Ovary (tissue), 9 donors: Measurements from ENCODE around the gene TRAF1. TPM values are rescaled to one million over a fixed set of nuclear protein-coding genes. Genes with fewer than 3 reads are reported as not detected.

ENCODE experiments used
- DNase-seq, 5 donors: peaks; one replicate each; pipeline ENCODE4 v3.0.0-alpha.2; 2019 to 2020
- H3K27ac ChIP-seq, 2 donors: fragments of 200-600 bp; one replicate each; pipeline versions ENCODE4 v1.5.1 to v1.8.0; 2019 to 2022
- H3K27me3 ChIP-seq: fragments of 200-600 bp; one replicate; pipeline ENCODE4 v1.8.0; 2022
- H3K36me3 ChIP-seq: fragments of 200-600 bp; sonication (generic); one replicate; pipeline ENCODE4 v1.5.1; 2019
- H3K4me1 ChIP-seq: one replicate; pipeline ENCODE4 v1.8.1; 2013; ENCODE audit warnings: mild to moderate bottlenecking, moderate library complexity; ENCODE audit not compliant: insufficient read depth
- H3K4me3 ChIP-seq: fragments of 200-600 bp; sonication (generic); one replicate; pipeline ENCODE4 v1.5.1; 2017
- H3K9me3 ChIP-seq, 2 donors: fragments of 200-600 bp in 1 of 2; sonication (generic) in 1 of 2; one replicate each; pipeline versions ENCODE4 v1.5.1 to v1.8.1; 2013 to 2019; ENCODE audit warnings: mild to moderate bottlenecking in 1 of 2, moderate library complexity in 1 of 2
- EP300 ChIP-seq: sonication (generic); formaldehyde crosslinking; IDR thresholded peaks from one replicate; pipeline ENCODE4 v1.6.1; 2017; ENCODE audit warnings: antibody characterized with exemption
- POLR2A ChIP-seq: fragments of 450-650 bp; IDR thresholded peaks from one replicate; pipeline ENCODE4 v1.6.1; 2017; ENCODE audit warnings: antibody characterized with exemption, mild to moderate bottlenecking, moderate library complexity
- WGBS, 3 donors: extraction: QIAGEN DNeasy Blood & Tissue Kit in 1 of 3; methylation state at CpG; one replicate each; pipeline versions ENCODE4 v1.1.5 to v1.1.7; 2013 to 2017; 5-methylcytosine and 5-hydroxymethylcytosine counted together
- intact Hi-C, 4 donors: fragments of 100-400 bp; cut with DNase I; formaldehyde crosslinking; loops; one replicate each; pipeline versions ENCODE4 v1.11.0 to v1.15.1; 2022 to 2023
- polyA plus RNA-seq, 2 donors: library from polyadenylated mRNA; stranded (reverse); fragments of 200-250 nt in 1 of 2; fragments of 350-450 nt in 1 of 2; fragmentation: Illumina TruSeq in 1 of 2; extraction: RNeasy Lipid Tissue Mini Kit (QIAGEN cat#74804) in 1 of 2; gene quantifications; one replicate each; pipeline ENCODE4 v1.2.3, GENCODE V29; 2013 to 2014
- total RNA-seq, 7 donors: library from RNA; depleted of rRNA in 2 of 7; stranded (reverse); fragments of >200 nt in 2 of 7; fragmentation: NEBNext Ultra II Directional in 3 of 7; extraction: Animal tissue kit (Norgen Biotek cat#: 25700) in 3 of 7; gene quantifications; one replicate each; pipeline versions ENCODE4 v1.1.0 to v1.2.4, GENCODE V29; 2016 to 2023
- TF ChIP-seq, protein P1 (sequence below), 3 donors: fragments of 450-650 bp in 2 of 3; fragments of 200-600 bp in 1 of 3; IDR thresholded peaks; one replicate each; pipeline versions ENCODE4 v1.5.1 to v1.8.0; 2016 to 2022; ENCODE audit warnings: antibody characterized with exemption in 3 of 3, mild to moderate bottlenecking in 1 of 3
- donor health status: DM: no; HTN: no; CAD: no; lungs with moderate emphysema.
- donor health status: DM: no; HTN: no; CAD: no.
- donor health status: Bipolar disorder and iron deficiency.
- donor health status: DM: yes; HTN: yes; CAD: no.
- donor health status: DM: no; HTN: no; CAD: no.
- donor health status: DM: yes; HTN: yes; CAD: no.

Gene TRAF1
- total and polyA plus RNA-seq, 9 donors = 4.1 to 9.4 (median 5.5) TPM

DNA sequence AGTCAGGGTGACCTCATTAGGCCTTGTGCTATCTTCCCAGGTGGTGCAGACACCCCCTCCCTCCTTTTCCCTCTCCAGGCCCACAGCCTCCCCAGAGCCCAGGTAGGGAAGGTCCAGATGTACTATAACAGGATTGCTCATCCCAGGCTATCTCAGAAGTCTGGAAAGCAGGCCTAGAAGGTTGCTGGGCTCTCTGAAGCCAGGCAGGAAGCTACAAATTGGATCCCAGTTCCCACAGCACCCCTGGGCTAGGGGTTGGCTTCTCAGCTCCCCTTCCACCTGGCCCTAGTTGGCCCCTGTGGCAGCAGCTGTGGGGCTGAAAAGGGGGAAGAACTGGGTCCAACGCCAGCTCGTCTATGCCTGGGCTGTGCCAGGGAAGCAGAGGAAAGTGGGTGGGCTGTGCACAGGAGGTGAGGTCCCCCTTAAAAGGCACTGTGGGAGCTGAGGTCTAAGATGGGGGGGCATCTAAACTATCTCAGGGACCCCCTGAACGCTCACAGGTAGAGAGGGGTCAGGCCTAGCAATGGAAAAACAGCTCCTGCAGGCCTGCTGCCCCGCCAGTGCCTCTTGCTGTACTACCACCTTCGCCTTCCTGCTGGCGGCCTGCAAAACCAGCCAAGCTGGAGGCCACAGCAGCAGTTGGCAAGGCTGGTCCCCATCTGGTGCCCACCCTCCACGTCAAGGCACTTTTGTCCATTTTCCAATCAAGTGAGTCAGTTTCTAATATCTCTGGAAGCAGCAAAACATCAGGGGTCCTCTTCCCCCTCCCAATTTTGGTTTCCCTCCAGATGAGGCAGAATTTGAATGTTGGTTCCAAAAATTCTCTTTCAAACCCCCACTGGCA, 70.5 kb downstream of the TRAF1 start:
- Histone ChIP-seq H3K9me3 (no peaks in the 10 kb centered on the region), H3K4me3 (no peak overlapping the region), H3K36me3 (no peaks in the 10 kb centered on the region), H3K27ac (no peak overlapping the region), H3K4me1 (no peaks in the 10 kb centered on the region), H3K27me3 (no peaks in the 10 kb centered on the region)
- whole genome bisulfite sequencing, 3 donors = 88 to 93% (median 92%) methylated on average over 7 of the region's 7 CpGs
- TF ChIP-seq POLR2A (no peak), EP300 (no peak)
- TF ChIP-seq, protein P1, sequence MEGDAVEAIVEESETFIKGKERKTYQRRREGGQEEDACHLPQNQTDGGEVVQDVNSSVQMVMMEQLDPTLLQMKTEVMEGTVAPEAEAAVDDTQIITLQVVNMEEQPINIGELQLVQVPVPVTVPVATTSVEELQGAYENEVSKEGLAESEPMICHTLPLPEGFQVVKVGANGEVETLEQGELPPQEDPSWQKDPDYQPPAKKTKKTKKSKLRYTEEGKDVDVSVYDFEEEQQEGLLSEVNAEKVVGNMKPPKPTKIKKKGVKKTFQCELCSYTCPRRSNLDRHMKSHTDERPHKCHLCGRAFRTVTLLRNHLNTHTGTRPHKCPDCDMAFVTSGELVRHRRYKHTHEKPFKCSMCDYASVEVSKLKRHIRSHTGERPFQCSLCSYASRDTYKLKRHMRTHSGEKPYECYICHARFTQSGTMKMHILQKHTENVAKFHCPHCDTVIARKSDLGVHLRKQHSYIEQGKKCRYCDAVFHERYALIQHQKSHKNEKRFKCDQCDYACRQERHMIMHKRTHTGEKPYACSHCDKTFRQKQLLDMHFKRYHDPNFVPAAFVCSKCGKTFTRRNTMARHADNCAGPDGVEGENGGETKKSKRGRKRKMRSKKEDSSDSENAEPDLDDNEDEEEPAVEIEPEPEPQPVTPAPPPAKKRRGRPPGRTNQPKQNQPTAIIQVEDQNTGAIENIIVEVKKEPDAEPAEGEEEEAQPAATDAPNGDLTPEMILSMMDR (IDR thresholded peaks at IDR 0.05) = no peak
- intact Hi-C loops = no loop called here
- no peak for DNase-seq

DNA sequence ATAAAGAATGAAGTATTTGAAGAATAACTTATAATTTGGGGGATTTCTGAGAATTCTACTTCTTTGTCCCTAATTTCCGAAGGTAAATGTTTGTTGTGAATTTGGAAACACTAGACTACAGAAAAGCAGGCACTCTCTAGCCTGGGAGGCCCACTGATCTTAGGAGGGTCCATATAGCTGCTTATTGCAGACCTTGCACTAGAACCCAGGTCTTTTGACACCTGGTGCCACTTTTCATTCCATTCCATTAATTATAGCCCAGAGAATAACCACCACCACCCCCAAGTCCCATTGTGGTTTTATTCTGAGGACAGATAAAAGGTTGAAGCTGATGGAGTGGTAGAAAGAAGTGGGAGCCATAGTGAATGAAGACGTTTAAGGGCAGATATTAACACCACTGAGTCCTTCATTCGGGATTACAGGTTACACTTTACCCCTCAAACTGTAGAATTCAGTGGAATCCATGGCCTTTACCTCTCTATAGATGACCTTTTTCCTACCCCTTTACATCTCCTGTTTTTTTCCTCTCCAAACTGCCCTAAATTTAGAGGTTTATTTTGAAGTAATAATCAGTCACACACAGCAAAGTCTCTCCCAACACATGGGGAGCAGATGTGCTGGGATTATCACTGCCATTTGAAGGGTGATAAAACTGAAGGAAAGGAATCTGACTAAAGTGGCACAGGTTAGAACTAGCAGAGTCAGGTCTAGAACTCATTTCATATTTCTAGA, 71.8 kb downstream of the TRAF1 start:
- H3K36me3 ChIP-seq = no peaks in the 10 kb centered on the region
- TF ChIP-seq EP300 = no peak
- TF ChIP-seq, protein P1 (IDR thresholded peaks at IDR 0.05) = no peak
- TF ChIP-seq POLR2A = no peak
- no peaks in the 10 kb centered on the region for H3K4me1 ChIP-seq
- H3K4me3 ChIP-seq = no peak overlapping the region
- intact Hi-C loops = no loop called here
- H3K9me3 ChIP-seq = no peaks in the 10 kb centered on the region
- H3K27me3 ChIP-seq = no peaks in the 10 kb centered on the region
- no peak overlapping the region for H3K27ac ChIP-seq
- WGBS, 3 donors = 66 to 71% (median 66%) methylated on average over 3 of the region's 3 CpGs
- no peak for DNase-seq

GRCh38 chr9:120853198-120853597, 73.4 kb downstream of the TRAF1 start:
- no peak for DNase-seq
- H3K9me3 ChIP-seq = no peaks in the 10 kb centered on the region
- WGBS, 3 donors = 78 to 82% (median 82%) methylated on average over 6 of the region's 6 CpGs
- H3K27ac ChIP-seq = no peak overlapping the region
- no peaks in the 10 kb centered on the region for H3K36me3 ChIP-seq
- intact Hi-C loops = no loop called here
- no peak overlapping the region for H3K4me3 ChIP-seq
- no peaks in the 10 kb centered on the region for H3K4me1 ChIP-seq
- no peaks in the 10 kb centered on the region for H3K27me3 ChIP-seq
- TF ChIP-seq POLR2A (no peak), EP300 (no peak)
- TF ChIP-seq, protein P1 (IDR thresholded peaks at IDR 0.05) = no peak

Other genes with a start within 250 kb of the TRAF1 start
- 10 to 100 TPM; 12.6 to 20.8 (median 14.6) TPM for gene MEGF9, start 212.3 kb downstream of the TRAF1 start, total RNA-seq
- gene MEGF9, start 212.3 kb downstream of the TRAF1 start, polyA plus RNA-seq = 10 to 100 TPM in 1 of 2 donors, 1 to 10 TPM in 1; 9.9 to 27.3 TPM
- 10 to 100 TPM; 20.0 to 62.0 (median 51.1) TPM for gene FBXW2, start 133.4 kb downstream of the TRAF1 start, total RNA-seq
- 10 to 100 TPM; 15.6 to 34.5 TPM for gene FBXW2, start 133.4 kb downstream of the TRAF1 start, polyA plus RNA-seq
- 10 to 100 TPM; 22.4 to 49.2 (median 39.5) TPM for gene PSMD5, start 83.9 kb downstream of the TRAF1 start, total RNA-seq
- 10 to 100 TPM; 13.4 to 36.9 TPM for gene PSMD5, start 83.9 kb downstream of the TRAF1 start, polyA plus RNA-seq
- gene PHF19, start 49.6 kb downstream of the TRAF1 start, total RNA-seq = 10 to 100 TPM; 16.8 to 56.0 (median 42.8) TPM
- 10 to 100 TPM; 24.1 to 26.6 TPM for gene PHF19, start 49.6 kb downstream of the TRAF1 start, polyA plus RNA-seq
- gene C5, start 123.5 kb upstream of the TRAF1 start, total RNA-seq = 1 to 10 TPM; 3.8 to 7.2 (median 4.6) TPM
- 1 to 10 TPM; 3.0 to 5.4 TPM for gene C5, start 123.5 kb upstream of the TRAF1 start, polyA plus RNA-seq
- 10 to 100 TPM; 16.0 to 27.2 (median 19.8) TPM for gene CNTRL, start 148.2 kb upstream of the TRAF1 start, total RNA-seq
- 10 to 100 TPM; 10.0 to 11.7 TPM for gene CNTRL, start 148.2 kb upstream of the TRAF1 start, polyA plus RNA-seq